T47D (cell line): Measurements from ENCODE around the gene ABHD2.
"Not testable (repeated sequence)": the region's sequence is repeated elsewhere in the genome, so short reads cannot be mapped to it uniquely, and the experiment has no call there.

Experiments used
- DNase-seq, 2 experiments: peaks; one replicate each; pipeline versions ENCODE4 v3.0.0 to v3.0.0-alpha.2; 2011 to 2012; ENCODE audit warnings: low read depth in 1 of 2, low spot score in 1 of 2
- JUND ChIP-seq: IDR thresholded peaks from 2 replicates; pipeline ENCODE4 v1.6.1; 2012; ENCODE audit warnings: low read depth
- in situ Hi-C: cut with HindIII; loops from 2 replicates; pipeline ENCODE4 v1.10.0; 2016; ENCODE audit warnings: low sequenced_read_pairs, low pct_unique_long_range_greater_than_20kb

The ABHD2 gene

DNA sequence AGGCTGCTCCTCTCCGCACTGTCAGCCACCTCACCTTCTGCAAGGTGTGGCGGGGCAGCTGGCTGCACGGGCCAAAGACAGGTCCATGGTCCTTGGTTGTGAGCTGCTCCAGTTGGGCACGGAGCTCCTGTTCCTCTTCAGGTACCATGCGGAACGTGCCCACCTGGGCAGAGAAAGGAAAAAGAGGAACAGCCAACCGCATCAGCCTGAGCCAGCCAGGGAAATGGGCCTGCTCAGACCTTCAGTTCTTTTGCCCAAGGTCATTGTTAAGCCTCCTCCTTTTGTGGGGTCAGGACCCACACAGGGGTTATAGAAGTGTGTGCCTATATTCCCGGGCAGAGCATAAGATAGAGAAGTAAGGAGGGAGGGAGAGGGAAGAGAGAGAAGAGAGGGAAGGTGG lies 130.3 kb downstream of the ABHD2 start:
- in situ Hi-C loops = no loop called here
- no peak for TF ChIP-seq JUND
- no peak for DNase-seq

DNA sequence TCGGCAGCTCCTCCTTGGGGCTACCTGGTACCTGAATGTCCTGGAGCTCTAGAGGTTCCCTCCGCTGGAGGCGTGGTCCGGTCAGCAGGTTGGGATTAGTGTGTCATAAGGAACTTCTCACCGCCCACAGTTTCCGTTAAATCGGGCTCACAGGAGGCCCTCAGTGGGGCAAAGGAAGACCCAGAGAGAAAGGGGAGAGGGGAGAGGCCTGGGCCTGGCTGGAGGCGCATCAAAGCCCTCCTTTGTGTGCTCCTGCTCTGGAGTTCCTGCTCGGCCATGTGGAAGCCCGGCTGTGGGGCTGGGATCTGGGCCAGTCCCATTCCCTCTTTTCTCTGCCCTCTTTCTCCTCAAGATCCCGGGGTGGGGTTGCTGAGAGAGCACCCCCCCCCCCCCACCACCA lies 133.3 kb downstream of the ABHD2 start, which contains the start of gene RLBP1:
TSS of gene RLBP1 (minus strand) at position 37 of the 400 bp plus-strand sequence. CDS start 2,604 bp downstream, outside the sequence.
- no peak for TF ChIP-seq JUND
- in situ Hi-C loops = no loop called here
- DNase-seq = no peak

DNA sequence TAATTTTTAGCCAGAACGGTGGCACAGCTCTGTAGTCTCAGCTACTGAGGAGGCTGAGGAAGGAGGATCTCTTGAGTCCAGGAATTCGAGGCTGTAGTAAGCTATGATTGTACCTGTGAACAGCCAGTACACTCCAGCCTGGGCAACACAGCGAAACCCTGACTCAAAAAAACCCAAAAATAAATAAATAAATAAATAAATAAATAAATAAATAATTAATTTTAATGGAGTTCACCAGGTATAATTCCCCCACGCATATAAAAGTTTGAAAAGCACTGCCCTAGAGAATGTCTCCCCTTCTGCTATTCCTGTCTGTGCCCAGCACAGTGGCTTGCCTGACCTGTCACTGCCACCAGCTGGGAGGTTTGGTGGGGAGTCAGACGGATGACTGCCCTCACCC lies 137.3 kb downstream of the ABHD2 start:
- TF ChIP-seq JUND = no peak
- DNase-seq = no peak
- in situ Hi-C loops = no loop called here

DNA sequence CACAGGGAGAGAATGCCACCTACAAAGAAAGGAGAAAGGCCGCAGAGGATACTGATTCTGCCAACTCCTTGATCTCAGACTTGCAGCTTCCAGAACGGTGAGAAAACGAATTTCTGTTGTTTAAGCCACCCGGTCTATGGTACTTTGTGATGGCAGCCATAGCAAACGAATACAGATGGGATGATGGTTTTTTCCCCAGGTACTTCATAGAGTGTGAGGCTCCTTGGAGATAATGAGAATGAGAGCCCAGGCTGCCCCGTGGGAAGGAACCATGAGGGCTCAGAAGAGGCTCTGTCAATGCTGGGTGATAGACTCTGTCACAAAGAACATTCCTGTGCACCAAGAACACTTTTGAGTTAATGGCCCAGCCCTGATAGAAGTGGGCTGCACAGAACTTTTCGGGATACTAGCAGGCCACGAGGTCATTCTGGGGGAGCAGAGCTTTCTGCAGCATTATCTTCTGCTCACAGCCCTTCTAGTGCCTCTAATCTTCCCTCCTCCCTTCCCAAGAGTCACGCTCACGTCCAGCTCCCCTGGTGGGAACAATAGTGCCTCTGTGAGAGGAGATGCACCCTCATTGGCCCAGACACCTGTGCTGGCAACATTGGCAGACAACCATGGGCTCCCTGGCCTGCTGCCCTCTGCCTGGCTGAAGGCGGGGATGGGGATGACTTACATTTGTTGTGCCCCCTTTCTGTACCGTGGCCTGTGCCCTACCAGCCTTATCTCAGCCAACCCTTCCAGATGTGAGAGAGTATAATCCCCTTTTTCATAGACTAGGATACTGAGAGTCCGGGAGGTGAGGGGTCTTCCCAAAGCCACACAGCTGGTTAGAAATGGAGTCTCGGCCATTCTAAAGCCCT lies 138.3 kb downstream of the ABHD2 start:
- in situ Hi-C loops = no loop called here
- no peak for DNase-seq
- TF ChIP-seq JUND = no peak

DNA sequence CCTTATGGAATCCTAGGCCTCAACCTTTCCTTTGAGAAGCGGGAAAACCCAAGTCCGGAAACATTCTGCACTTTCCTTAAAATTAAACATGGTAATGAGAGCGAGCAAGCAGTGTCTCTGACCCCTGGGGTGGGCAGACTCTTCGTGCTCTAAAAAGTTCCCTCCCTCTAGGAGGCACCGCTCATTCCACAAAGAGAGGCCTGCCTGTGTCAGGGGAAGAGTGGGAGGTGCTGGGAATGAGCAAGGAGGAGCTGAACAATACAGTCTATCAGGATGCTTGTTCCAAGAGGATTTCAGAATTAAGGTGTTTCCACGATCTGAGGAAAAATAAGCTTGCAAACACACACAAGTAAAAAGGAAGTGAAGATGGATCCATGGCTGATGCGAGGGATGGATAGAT lies 139.2 kb downstream of the ABHD2 start:
- no peak for DNase-seq
- no peak for TF ChIP-seq JUND
- in situ Hi-C loops = no loop called here

DNA sequence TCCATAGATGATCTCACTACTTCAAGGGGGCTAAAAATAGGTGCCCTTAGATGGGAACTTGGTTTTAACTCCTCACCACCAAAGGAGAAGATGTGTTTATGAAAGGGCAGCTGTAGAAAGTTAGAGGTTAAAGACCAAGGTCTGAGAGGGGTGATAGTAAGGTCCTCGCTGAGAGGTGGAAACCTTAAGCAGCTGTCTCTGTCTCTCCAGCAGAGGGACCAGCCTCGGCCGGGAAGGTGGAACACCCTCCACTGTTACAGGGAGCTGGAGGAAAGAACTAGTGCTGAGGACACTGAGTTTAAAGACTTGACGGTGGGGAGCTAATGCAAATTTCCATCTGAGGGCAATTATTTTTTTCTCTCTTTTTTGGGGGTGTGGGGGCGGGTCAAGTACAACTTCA lies 142.0 kb downstream of the ABHD2 start:
- in situ Hi-C loops = no loop called here
- TF ChIP-seq JUND = no peak
- peak in 1 of 2 experiments; percentile 22 for DNase-seq

DNA sequence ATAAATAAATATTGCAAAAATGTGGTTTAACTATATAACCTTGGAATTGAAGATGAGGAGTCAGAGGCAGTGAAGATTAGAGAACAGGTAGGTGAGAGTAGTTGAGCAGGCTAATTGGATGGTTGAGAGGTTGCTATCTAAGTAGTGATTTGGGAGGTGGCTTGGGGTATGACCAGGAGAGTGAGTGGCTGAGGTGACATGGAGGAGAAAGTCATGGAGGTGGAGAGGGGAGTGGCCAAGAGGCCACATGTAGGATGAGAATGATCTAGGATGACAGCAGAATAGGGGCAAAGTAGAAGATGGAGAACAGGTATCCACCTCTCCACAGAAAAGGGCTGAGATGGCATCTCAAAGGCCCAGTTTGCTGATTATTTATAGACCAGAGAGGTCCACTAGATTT lies 143.6 kb downstream of the ABHD2 start:
- no peak for DNase-seq
- TF ChIP-seq JUND = no peak
- in situ Hi-C loops = no loop called here

DNA sequence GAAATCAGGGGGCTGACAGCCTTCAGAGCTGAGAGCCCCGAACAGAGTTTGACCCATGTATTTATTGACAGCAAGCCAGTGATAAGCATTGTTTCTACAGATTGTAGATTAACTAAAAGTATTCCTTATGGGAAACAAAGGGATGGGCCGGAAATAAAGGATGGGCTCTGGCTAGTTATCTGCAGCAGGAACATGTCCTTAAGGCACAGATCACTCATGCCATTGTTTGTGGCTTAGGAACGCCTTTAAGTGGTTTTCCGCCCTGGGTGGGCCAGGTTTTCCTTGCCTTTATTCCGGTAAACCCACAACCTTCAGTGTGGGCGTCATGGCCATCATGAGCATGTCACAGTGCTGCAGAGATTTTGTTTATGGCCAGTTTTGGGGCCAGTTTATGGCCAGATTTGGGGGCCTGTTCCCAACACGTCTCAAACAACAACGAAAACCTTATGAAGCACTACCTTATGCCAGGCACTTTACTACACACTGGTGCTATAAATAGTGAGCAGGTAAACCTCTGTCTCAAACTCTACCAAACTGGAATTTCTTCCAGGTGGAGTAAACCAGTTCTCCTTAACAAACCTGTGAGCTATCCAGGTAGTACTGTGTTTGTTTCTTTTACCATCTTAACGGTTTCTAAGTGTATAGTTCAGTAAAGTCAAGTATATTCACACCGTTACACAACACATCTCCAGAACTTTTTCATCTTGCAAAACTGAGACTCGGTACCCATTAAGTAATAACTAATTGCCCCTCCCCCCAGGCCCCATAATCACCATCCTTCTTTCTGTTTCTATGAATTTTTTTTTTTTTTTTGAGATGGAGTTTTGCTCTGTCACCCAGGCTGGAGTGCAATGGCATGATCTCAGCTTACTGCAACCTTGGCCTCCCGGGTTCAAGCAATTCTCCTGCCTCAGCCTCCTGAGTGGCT lies 151.9 kb downstream of the ABHD2 start:
- peak in 1 of 2 experiments; percentile 31 for DNase-seq
- in situ Hi-C loops = not testable (repeated sequence)

DNA sequence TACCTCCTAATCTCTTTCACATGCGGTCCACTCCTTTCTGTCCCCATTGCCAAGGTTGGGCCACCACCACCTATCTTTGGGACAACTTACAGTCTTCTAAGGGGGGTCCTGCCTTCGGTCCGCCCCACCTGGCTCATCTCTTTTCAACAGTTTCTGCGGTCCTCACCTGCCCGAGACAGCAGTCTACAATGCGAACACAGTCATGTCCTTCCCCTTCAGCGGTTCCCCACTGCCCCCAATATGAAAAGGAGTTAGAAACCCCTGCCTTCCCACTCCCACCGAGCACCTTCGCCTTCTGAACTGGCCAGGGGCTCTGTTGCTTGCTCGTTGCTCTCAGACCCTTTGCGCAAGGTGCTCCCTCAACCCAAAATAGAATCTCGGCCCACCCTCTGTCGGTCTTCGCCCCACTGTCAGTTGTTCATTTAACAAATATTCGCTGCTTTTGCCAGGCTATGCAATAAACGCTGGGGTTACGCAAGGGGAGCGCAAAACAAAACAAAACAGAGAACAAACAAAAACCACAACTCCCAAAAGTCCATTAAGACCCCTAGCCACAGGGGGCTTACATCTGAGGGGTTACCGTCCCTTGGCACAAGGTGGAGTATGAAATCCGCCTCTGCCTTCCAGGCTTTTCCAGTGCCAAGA lies 154.9 kb downstream of the ABHD2 start:
- in situ Hi-C loops = no loop called here
- no peak for DNase-seq
- TF ChIP-seq JUND = no peak

DNA sequence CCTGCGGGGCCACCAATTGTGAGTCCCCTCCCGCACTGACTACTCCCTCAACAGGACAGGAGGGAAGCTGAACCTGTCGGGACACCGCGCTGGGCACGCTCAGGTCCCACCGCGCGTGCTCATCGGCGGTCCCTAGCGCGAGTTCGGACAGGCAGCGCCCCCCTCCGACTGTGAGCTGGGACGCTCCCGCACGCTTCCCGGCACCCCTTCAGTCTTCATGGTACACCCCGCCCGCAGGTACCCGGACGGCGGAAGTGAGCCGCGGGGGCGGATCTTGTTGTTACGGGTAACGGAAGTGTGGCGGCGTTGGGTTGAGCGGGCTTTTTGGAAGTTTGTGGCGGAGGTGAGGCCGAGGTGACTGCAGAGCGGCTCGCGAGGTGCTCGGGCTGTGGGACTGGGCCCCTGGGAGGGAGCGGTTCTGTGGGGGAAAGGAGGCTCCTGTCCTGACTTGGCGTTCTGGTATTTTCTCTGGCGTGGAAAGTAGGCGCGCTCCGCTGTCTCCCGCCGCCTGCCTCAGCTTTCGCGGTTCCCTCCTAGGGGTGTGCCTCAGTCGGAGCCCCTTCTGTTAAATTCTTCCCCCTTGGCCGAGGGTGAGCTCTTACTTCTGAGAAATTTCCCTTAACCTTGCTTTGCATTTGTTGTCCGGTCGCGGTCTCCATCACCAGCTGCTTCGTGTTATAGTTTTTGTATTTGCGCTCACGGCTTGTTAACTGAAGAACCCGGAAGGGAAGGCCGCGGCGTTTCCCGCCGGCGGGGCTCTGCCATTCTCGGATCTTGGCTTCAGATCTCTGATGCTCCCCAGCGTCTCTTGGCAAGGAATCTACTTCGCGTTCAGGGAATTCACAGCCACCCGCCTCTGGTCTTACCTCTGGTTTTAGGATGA lies 155.7 kb downstream of the ABHD2 start, which contains the start of gene FANCI:
TSS of gene FANCI (plus strand) at position 289 of the 883 bp plus-strand sequence. CDS start 3,669 bp downstream, outside the sequence.
- in situ Hi-C loops = no loop called here

DNA sequence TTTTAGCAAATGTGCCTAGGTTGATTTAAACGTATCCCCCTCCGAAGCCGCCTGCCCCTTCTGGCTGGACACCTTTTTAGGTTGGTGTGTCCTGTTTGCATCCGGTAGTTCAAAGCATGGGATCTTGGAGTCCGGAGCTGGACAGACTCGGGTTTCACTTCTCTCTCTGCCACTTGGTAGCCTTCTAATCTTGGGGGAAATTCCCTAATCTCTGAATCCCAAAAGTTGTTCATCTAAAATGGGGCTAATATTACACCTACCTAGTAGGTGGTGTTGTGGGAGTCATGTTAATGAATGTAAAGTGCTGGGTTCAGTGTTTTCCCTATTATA lies 156.3 kb downstream of the ABHD2 start:
- in situ Hi-C loops = no loop called here
- TF ChIP-seq JUND = no peak
- no peak for DNase-seq

More for the DNA sequence above, 155.7 kb downstream of the ABHD2 start, which contains the start of gene FANCI:
- TF ChIP-seq JUND = no peak
- DNase-seq = peak; percentile 84 to 97
